ENCODE results near the gene SYVN1.

GRCh38 chr11:65183201-65183891 lies 49.0 kb upstream of the SYVN1 start:
- no peak for TF ChIP-seq EZH2phosphoT487 (IDR thresholded peaks at IDR 0.05; ENCODE audit: low read depth)
- TF ChIP-seq CTCF (IDR thresholded peaks at IDR 0.05; ENCODE audit: low read depth, low read length): no peak

All from OCI-LY3 (cell line).